Activated CD4-positive, alpha-beta T cell treated with anti-CD3 and anti-CD28 coated beads, Interleukin-2, Interleukin-4, amounts not matched to agents 100 ng/mL and 50 ng/mL, durations not matched to agents 16 hours and 8 hours (primary cell): ENCODE data around the gene COQ7.

Experiments
- DNase-seq: peaks from one replicate; pipeline ENCODE4 v3.0.0-alpha.2; 2020; ENCODE audit warnings: low spot score

Gene COQ7

GRCh38 chr16:19086322-19087199 lies 19.1 kb downstream of the COQ7 start:
- peak; percentile 83 for DNase-seq

DNA sequence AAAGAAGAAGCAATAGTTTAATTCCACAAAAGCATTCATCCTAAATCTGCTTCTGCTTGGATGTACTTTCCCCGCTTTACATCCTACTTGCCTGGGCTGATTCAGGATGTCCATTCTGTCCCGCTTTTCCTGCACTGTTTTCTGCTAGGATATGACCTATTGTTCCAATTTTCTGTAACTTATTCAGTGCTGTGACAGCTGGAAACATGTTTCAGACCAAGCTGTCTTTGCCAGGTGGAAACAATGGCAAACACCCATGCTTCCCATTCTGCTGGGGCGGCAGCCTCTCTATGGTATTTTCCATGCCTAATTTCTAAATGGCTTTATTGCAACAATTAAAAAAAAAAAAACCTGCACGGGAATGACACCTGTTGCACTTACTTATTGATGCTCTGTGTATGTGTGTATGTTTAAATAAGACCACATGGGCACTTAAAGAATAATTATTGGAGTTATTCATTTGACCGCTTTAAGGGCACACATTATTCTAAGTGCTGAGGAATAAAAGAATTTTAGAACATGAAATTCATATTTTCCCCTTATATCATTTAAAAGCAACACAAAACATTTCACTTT lies 21.0 kb downstream of the COQ7 start:
- no peak for DNase-seq

DNA sequence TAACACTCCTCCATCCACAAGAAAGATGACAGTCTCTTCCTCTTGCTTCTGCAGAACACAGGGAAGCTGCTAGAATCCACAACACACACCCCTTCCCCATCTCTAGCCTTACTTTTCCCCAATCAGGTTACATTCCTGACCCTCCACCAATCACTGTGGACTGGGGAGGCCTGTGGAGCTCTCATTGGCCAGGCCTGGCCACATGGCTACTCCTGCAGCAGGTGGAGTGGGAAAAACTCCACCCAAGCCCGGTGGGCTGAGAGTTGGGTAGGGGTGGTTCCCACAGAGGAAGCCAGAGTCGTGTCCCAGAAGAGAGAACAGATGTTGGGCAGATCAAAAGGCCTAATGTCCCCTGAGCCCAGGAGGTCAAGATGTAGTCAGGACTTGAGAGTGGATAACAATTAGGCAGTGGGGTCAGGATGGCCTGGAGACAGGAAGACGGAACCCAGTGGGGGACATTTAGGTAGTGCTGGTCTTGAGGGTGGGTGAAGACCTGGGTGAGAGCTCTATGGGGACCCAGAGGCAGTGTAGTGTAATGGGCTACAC lies 22.1 kb downstream of the COQ7 start:
- no peak for DNase-seq

DNA sequence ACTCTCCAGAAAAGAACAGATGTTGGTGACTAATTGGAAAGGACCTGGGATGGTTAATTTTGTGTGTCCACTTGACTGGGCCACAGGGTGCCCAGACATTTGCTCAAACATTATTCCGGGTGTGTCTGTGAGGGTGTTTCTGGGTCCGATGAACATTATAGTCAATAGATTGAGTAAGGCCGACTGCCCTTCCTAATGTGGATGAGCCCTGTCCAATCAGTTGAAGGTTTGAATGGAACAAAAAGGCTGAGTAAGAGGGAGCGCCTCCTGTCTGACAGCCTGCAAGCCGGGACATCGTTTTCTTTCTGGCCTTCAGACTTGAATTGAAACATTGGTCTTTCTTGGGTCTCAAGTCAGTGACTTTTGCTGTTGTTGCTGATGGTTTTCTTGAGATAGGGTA lies 23.5 kb downstream of the COQ7 start:
- DNase-seq, result no peak

GRCh38 chr16:19092653-19093410 lies 25.4 kb downstream of the COQ7 start:
- no peak for DNase-seq

DNA sequence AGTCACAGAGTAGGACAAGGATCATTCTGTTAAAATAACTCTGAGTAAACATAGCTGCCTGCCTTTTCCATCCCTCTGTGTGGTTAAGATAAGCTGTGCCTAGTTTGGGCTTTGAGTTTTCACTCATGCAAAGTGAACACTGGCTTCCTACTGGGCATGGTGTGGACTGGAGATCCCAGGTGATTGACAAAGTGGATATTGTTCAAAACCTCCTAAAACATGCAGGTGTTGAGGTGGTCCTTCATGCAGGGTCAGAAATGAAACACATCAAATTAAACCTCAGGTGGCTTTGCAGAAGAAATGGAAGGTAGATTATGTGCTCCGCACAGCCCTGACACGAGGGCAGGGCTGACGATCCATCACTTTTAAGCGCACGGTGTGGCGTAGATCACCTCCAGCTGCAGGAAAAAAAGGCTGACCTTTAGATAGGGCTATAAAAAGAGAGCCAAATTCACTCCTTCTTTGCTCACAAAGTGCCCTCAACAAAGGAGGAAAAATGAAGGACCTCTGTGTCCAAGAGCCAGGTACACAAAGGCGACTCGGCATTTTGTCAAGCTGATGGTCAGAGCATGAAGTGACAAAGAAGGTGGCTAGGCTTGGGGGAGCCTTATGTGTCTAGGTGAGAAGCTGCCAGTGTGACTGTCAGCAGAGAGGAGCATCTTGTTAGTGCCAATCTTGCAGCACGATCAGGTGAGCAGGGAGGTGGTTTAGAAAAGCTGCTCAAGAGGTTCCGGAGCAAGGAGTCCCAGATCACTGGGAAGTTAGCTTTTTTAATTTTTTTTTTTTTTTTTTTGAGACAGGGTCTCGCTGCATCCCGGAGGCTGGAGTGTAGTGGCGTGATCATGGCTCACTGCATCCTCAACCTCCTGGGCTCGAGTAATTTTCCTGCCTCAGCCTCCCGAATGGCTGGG lies 26.5 kb downstream of the COQ7 start:
- DNase-seq, result no peak

- DNase-seq, result peak; percentile 34
These were observed 27.3 kb downstream of the COQ7 start for GRCh38 chr16:19094542-19095365.

GRCh38 chr16:19095654-19096053 lies 28.2 kb downstream of the COQ7 start:
- no peak for DNase-seq

DNA sequence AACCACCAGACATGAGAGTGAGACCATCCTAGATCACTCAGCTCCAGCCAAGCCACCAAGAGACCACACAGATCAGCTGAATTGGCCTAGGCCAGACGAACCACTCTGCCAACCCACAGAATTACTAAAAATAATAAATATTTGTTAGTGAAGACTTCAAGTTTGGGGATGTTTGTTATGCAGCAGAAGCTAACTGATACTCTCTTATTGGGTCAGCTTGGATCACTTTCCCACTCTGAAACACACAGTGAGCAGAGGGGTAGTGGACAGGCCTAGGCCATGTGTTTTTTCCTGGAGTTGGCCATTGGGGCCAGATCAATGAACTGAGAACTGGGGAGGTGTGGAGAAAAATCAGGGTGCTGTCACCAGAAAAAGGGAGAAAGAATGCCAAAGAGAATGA lies 30.8 kb downstream of the COQ7 start:
- no peak for DNase-seq

DNA sequence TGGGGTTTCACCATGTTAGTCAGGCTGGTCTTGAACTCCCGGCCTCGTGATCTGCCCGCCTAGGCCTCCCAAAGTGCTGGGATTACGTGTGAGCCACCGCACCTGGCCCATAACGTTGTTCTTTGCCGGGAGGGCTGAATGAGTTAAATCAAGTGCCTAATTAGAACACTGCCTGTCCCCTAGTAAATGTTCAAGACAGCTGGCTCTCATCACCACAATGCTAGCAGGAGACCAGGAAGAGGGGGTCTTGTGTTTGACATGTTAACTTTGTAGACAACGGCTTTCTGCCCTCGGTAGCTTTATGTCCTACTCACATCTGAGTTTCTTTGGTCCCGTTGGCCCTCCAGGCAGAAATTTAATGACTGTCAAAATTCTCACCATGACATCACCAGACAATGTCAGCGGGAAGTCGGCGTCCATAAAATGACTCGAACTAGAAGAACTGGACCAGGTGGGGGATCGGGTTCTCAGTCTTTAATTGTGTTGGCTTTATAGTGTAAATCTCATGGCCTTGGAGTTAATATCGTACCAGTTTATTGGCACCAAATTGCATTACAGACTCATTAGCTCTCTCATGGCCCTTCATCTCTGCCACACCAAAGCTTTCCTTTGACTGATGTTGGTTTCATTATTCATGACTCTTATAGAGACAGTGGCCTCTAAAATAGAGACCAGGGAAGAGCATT lies 34.9 kb downstream of the COQ7 start:
- no peak for DNase-seq

- DNase-seq, result no peak
These were observed 37.2 kb downstream of the COQ7 start for GRCh38 chr16:19104607-19105006.

GRCh38 chr16:19105131-19105530 lies 37.7 kb downstream of the COQ7 start:
- DNase-seq, result no peak

DNA sequence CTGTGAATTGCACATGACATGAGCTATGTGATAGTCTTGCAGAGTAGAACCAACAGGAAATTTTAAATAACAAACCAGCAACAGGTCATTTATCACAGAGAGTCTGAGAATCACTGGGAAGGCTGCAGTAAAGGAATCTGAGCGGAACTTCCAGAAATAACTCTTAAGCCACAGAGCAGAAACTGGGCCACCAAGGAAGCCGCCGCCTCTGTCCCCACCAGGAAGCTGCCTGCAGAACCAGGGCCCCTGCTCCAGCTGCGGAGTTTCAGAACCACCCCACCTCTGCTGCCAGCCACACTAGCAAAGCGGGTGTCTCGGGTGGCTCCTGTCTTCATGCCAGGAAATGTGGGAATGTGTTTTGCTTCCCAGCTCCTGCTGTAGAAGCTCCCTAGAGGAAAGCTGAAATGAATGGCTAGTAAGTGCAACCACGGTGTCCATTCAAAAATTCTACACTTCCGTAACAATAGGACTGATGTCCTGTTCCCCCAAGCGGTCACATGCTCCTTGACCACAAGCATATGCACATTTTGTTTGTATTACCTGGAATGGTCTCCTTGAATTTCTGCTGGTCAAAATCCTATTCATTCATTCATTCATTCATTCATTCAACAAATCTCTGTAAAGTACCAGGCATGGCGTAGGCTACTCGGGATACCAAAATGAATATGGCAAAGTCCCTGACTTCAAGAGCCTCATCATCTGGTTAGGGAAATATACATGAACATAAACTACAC lies 38.6 kb downstream of the COQ7 start:
- no peak for DNase-seq

DNA sequence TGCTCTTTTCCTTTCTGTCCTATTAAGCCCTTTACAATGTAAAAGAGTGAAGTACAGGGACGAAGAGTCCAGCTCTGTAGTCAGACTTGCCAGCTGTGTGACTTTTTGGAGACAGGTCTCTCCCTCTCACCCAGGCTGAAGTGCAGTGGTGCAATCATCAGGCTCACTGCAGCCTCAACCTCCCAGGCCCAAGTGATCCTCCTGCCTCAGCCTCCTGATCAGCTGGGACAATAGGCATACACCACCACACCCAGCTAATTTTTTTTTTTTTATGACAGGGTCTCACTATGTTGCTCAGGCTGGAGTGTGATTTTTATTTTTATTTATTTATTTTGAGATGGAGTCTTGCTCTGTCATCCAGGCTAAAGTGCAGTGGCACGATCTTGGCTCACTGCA lies 39.2 kb downstream of the COQ7 start:
- DNase-seq, result no peak

GRCh38 chr16:19108409-19109287 lies 41.2 kb downstream of the COQ7 start:
- no peak for DNase-seq

DNA sequence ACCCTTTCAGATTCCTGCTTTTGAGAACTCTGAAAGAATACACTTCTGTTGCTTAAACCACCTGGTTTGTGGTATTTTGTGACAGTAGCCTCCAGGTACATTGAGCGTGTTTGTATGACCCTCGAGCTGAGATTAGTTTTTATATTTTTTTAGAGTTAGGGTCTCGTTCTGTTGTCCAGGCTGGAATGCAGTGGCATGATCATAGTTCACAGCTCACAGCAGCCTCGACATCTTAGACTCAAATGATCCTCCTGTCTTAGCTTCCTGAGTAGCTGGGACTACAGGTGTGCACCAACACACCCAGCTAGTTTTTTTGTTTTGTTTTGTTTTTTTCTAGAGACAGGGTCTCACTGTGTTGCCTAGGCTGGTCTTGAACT lies 41.9 kb downstream of the COQ7 start:
- DNase-seq, result no peak

DNA sequence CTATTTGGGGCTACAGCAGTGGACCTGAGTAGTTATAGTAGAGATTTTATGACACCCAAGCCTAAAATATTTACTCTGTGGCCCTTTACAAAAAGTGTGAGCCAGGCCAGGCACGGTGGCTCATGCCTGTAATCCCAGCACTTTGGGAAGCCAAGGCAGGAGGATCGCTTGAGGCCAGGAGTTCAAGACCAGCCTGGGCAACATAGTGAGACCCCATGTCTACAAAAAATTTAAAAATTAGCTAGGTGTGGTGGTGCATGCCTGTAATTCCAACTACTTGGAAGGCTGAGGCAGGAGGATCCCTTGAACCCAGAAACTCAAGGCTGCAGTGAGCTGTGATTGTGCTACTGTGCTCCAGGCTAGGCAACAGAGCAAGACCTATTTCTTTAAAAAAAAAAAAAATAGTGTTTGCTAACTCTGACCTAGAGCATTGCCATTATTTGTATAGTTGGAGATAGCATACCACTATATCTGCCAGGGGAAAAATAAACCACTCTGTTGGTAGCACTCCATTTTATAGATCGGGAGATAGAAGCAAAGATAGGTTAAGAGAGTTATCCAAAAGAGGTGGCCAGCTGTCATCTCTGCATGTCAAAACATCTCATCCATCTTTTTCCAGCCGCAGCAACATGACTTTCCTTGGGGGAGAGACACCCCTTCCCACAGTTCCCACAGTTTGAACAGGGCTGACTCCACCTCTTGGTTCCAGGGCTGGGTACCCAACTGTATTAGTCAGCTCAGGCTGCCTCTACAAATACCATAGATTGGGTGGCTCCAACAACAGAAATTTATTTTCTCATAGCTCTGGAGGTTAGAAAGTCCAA lies 43.3 kb downstream of the COQ7 start:
- DNase-seq, result no peak

- no peak for DNase-seq
These were observed 44.6 kb downstream of the COQ7 start for GRCh38 chr16:19112099-19112407.
